OCI-LY7 (cell line): ENCODE results near the gene URM1. TPM values are rescaled to one million over a fixed set of nuclear protein-coding genes. Genes with fewer than 3 reads are reported as not detected.

ENCODE experiments used
- BruUV-seq: library from RNA; stranded (reverse); fragments of 400-500 nt; replicated peaks from 2 replicates; lab custom pipeline; 2021; lab: Mats Ljungman, UMichigan
- CTCF ChIA-PET: fragments of 300-600 bp; sonication (Branson Sonifier 250); formaldehyde crosslinking; loops from one replicate; lab custom pipeline; 2022; ENCODE audit warnings: antibody characterized with exemption; ENCODE audit not compliant: unreplicated experiment; lab: Charles Lee
- POLR2A ChIA-PET: fragments of 300-600 bp; sonication (Branson Sonifier 250); formaldehyde crosslinking; loops from one replicate; lab custom pipeline; 2022; ENCODE audit warnings: antibody characterized with exemption; lab: Charles Lee
- DNase-seq: peaks from one replicate; pipeline ENCODE4 v3.0.0-alpha.2; 2015; ENCODE audit warnings: low spot score
- H2AFZ ChIP-seq: fragments of 200-600 bp; sonication (generic), shearing (Covaris generic); 2 replicates; pipeline ENCODE4 v1.6.1; 2014; ENCODE audit warnings: mild to moderate bottlenecking, antibody characterized with exemption, low read length, moderate library complexity
- H3K27ac ChIP-seq: fragments of 200-600 bp; sonication (generic); 2 replicates; pipeline ENCODE4 v1.5.1; 2014; ENCODE audit warnings: mixed run types, low read depth, mild to moderate bottlenecking, moderate library complexity, low read length, inconsistent platforms; ENCODE audit not compliant: poor library complexity, severe bottlenecking
- H3K36me3 ChIP-seq: fragments of 200-600 bp; sonication (generic); 2 replicates; pipeline ENCODE4 v1.6.1; 2014; ENCODE audit warnings: mild to moderate bottlenecking, antibody characterized with exemption, low read length, moderate library complexity, mixed read lengths; ENCODE audit not compliant: insufficient read depth
- H3K4me1 ChIP-seq: fragments of 200-600 bp; sonication (generic); 2 replicates; pipeline ENCODE4 v1.5.1; 2014; ENCODE audit warnings: mild to moderate bottlenecking, low read length; ENCODE audit not compliant: insufficient read depth, poor library complexity, severe bottlenecking
- H3K4me2 ChIP-seq: fragments of 200-600 bp; sonication (generic); 2 replicates; pipeline ENCODE4 v1.6.1; 2014; ENCODE audit warnings: mild to moderate bottlenecking, low read length
- H3K4me3 ChIP-seq: fragments of 200-600 bp; sonication (generic); 2 replicates; pipeline ENCODE4 v1.5.1; 2014; ENCODE audit warnings: mild to moderate bottlenecking, low read depth, low read length; ENCODE audit not compliant: poor library complexity, severe bottlenecking
- H3K79me2 ChIP-seq: fragments of 200-600 bp; sonication (generic); 2 replicates; pipeline ENCODE4 v1.6.1; 2016; ENCODE audit warnings: low read depth, mild to moderate bottlenecking, low read length, moderate library complexity, mixed read lengths; ENCODE audit not compliant: insufficient read depth
- H3K9me2 ChIP-seq: fragments of 200-600 bp; sonication (generic); 2 replicates; pipeline ENCODE4 v1.6.1; 2016; ENCODE audit warnings: mild to moderate bottlenecking, low read length, mixed read lengths; ENCODE audit not compliant: insufficient read depth
- H3K9me3 ChIP-seq: fragments of 200-600 bp; sonication (generic); 2 replicates; pipeline ENCODE4 v1.6.1; 2014; ENCODE audit warnings: mild to moderate bottlenecking, mixed run types, low read length, mixed read lengths
- H4K20me1 ChIP-seq: fragments of 200-600 bp; sonication (generic); 2 replicates; pipeline ENCODE4 v1.6.1; 2014; ENCODE audit warnings: mild to moderate bottlenecking, antibody characterized with exemption, low read length, moderate library complexity, mixed read lengths; ENCODE audit not compliant: insufficient read depth
- EZH2phosphoT487 ChIP-seq: fragments of 200-600 bp; sonication (generic); IDR thresholded peaks from 2 replicates; pipeline ENCODE4 v1.6.1; 2018; ENCODE audit warnings: low read depth, borderline replicate concordance, mild to moderate bottlenecking, mixed run types, antibody characterized with exemption, low read length, moderate library complexity, mixed read lengths
- intact Hi-C: fragments of 100-400 bp; cut with micrococcal nuclease; formaldehyde crosslinking; loops from one replicate; pipeline ENCODE4 v1.10.0; 2022; ENCODE audit not compliant: unreplicated experiment
- total RNA-seq, 2 experiments: library from RNA; depleted of rRNA in 1 of 2; stranded (reverse); fragments of >200 nt in 1 of 2; shearing (Covaris generic) in 1 of 2; gene quantifications; 2 replicates each; pipeline ENCODE4 v1.2.3, GENCODE V29; 2014 to 2022
- TF ChIP-seq, protein P1 (sequence below): fragments of 200-600 bp; sonication (generic); conservative IDR thresholded peaks from 2 replicates; pipeline ENCODE4 v1.5.1; 2014; ENCODE audit warnings: mild to moderate bottlenecking, antibody characterized with exemption, low read length, moderate library complexity, mixed read lengths

Gene URM1
- total RNA-seq, 2 experiments from 2014 or later, result 58.5 to 60.8 TPM

DNA sequence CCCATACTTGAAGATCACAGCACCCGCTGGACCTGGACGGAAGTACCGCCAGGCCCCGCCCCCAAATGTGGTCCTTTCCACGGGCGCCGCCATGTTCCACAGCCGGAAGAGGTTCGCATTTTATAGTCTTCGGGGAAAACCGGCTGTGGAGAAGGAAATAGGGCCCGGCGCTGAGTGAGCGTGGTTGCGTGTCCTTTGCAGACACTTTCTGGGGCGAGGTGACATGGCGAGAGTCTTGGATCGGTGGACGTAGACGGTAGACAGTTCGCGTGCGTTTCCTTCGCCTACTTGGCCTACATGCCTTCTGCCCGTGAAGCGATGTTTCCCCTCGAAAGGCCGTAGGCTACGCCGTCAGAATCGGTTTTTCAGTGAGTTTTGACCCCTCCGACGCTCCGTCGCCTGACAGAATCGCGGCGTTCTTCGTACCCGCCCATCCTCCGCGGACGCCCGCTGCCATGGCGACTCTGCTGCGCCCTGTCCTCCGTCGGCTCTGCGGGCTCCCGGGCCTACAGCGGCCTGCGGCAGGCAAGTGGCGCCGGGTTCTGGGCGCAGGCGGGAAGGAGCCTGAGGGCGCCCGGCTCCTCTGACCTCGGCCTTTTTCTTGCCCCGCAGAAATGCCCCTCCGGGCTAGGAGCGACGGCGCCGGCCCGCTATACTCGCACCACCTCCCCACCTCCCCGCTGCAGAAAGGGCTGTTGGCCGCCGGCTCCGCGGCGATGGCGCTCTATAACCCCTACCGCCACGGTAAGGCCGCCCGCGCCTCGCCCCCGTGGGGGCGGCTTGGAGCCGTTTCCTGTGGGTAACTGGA lies 48.6 kb upstream of the URM1 start, which contains the start of the genes COQ4 and TRUB2:
Gene COQ4 (plus strand): TSS at position 436 of the 808 bp plus-strand sequence. CDS start 20 bp downstream, at position 456.
Gene TRUB2 (minus strand): TSS at position 44 of the 808 bp plus-strand sequence. CDS start 39 bp downstream, at position 5.
- Histone ChIP-seq H3K36me3 (peaks cover 41% of the 10 kb centered on the region), H3K27ac (peak within 1 kb of the TSS; percentile 77), H3K9me3 (no peaks in the 10 kb centered on the region), H3K4me2 (peak within 1 kb of the TSS; percentile 86), H3K9me2 (no peaks in the 10 kb centered on the region), H3K4me3 (peak within 1 kb of the TSS; percentile 81), H3K4me1 (peaks cover 22% of the 10 kb centered on the region), H3K79me2 (peaks cover 39% of the 10 kb centered on the region), H4K20me1 (peaks cover 4% of the 10 kb centered on the region; the same call in 1 of the 2 replicates), H2AFZ (peak within 1 kb of the TSS; percentile 88)
- intact Hi-C loops, result loop anchor here (1.0 to 5.0 kb wide), 4 partner anchors 18 to 230 kb away; partner anchors contain the start of genes GOLGA2, SLC27A4, SPTAN1 and SWI5
- TF ChIP-seq EZH2phosphoT487, result no peak
- TF ChIP-seq, protein P1, sequence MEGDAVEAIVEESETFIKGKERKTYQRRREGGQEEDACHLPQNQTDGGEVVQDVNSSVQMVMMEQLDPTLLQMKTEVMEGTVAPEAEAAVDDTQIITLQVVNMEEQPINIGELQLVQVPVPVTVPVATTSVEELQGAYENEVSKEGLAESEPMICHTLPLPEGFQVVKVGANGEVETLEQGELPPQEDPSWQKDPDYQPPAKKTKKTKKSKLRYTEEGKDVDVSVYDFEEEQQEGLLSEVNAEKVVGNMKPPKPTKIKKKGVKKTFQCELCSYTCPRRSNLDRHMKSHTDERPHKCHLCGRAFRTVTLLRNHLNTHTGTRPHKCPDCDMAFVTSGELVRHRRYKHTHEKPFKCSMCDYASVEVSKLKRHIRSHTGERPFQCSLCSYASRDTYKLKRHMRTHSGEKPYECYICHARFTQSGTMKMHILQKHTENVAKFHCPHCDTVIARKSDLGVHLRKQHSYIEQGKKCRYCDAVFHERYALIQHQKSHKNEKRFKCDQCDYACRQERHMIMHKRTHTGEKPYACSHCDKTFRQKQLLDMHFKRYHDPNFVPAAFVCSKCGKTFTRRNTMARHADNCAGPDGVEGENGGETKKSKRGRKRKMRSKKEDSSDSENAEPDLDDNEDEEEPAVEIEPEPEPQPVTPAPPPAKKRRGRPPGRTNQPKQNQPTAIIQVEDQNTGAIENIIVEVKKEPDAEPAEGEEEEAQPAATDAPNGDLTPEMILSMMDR, result peak; percentile 31; the same call in 1 of the 2 replicates
- DNase-seq, result peak; percentile 95
- BruUV-seq, result TSS peak; percentile 77
- CTCF ChIA-PET, result no interaction called here
- POLR2A ChIA-PET, result interaction anchor here (0.6 kb wide), 1 partner anchor 13 kb away, joined by 3 read pairs; no protein-coding TSS in a partner anchor

DNA sequence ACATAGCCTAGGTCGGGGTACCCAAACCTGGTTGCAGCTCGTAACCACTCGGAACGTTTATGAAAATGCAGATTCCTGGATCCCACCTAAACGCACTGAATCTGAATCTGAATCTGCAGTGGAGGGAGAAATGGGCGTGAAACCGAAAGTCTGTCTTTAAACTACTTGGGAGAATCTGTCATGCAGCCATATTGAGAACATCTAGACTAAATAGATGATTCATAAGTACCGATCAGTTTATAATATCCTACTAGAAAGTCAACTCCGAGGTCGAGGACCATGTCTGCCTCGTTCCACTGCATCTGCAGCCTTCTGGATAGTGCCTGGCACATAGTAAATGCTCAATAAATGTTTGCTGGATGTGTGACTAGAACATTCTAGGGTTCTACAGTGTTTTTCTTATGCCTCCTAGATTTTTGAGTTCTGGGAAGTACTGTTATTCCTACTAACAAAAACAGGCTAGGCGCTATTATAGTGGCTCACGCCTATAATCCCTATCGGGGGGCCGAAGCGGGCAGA lies 47.9 kb upstream of the URM1 start:
- peaks cover 43% of the 10 kb centered on the region for H3K36me3 ChIP-seq
- peaks cover 22% of the 10 kb centered on the region for H3K4me1 ChIP-seq
- no peak for TF ChIP-seq EZH2phosphoT487
- TF ChIP-seq, protein P1, result 0 out of 2 replicates have a peak, but pooled peaks have one; percentile 7
- no peak for DNase-seq
- no TSS peak for BruUV-seq
- peak overlapping the region; percentile 77 for H3K27ac ChIP-seq
- H3K9me3 ChIP-seq, result no peaks in the 10 kb centered on the region
- peak overlapping the region; percentile 88 for H2AFZ ChIP-seq
- peak overlapping the region; percentile 81 for H3K4me3 ChIP-seq
- CTCF ChIA-PET, result no interaction called here
- no peaks in the 10 kb centered on the region for H3K9me2 ChIP-seq
- POLR2A ChIA-PET, result interaction anchor here (0.6 kb wide), 1 partner anchor 12 kb away, joined by 3 read pairs; no protein-coding TSS in a partner anchor
- peaks cover 39% of the 10 kb centered on the region for H3K79me2 ChIP-seq
- intact Hi-C loops, result loop anchor here (5.0 kb wide), 1 partner anchor 46 kb away; the partner anchor contains the start of genes GOLGA2 and SWI5
- H3K4me2 ChIP-seq, result peak overlapping the region; percentile 86
- H4K20me1 ChIP-seq, result peaks cover 4% of the 10 kb centered on the region; the same call in 1 of the 2 replicates
